M059J (cell line): ENCODE data around the gene C20orf204. TPM values are rescaled to one million over a fixed set of nuclear protein-coding genes. Genes with fewer than 3 reads are reported as not detected.
A peak's percentile ranks its signal among the peaks of the same experiment; 100 is the strongest.

Experiments
- DNase-seq: peaks from one replicate; pipeline ENCODE4 v3.0.0-alpha.2; 2012; ENCODE audit warnings: low read depth
- total RNA-seq: library from RNA; depleted of rRNA; stranded (reverse); fragments of >200 nt; shearing (Covaris generic); gene quantifications from 2 replicates; pipeline ENCODE4 v1.2.3, GENCODE V29; 2014

C20orf204 gene
- total RNA-seq, 1 experiment from 2014 or later: 0.02 TPM

DNA sequence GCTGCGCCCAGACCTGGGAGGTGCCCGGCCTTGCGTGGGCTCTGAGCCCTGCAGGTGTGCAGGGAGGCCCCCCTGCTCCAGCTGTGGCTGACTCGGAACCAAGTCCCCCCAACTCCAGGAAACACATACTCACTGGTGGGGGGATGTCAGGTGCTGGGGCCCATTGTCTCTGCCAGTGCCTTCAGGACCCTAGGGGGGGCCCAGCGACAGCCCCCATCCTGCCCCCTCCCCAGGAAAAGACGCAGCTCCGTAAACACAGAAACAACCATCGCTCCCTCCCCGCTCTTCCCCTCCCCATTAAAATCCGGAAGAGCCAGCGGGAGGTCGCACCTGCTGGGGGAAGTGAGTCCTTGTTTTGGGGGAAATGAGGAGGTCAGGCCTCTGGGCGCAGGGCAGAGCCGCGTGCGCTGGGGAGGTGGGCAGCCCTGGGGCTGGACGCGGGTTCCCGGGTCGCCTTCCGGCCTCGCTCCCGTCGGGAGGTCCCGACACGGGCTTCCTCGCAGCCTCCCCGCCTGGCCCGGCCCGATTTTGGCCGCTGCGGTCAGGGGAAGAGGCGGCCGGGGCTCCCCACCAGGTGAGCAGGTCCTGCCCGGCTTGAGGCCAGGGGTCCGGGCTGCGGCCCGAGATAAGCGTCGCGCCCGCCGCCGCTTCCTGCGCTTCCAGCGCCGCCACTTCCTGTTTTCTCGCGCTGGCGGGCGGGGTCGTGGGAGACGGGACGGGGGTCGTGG lies 6.2 kb downstream of the C20orf204 start:
- DNase-seq: no peak

DNA sequence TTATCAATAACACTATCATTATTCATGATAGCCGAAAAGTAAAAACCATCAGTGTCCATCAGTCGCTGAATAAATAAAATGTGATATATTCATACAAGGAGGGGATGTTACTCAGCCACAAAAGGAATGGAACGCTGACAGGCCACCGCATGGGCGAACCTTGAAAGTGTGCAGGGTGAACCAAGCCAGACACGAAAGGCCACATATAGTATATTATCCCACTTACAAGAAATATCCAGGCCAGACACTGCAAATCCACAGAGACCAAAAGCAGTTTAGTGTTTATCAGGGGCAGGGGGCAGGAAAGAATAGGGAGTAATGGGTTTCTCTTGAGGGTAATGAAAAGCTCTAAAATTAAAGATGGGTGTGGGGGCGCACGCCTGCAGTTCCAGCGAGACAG lies 7.8 kb downstream of the C20orf204 start:
- DNase-seq: no peak

DNA sequence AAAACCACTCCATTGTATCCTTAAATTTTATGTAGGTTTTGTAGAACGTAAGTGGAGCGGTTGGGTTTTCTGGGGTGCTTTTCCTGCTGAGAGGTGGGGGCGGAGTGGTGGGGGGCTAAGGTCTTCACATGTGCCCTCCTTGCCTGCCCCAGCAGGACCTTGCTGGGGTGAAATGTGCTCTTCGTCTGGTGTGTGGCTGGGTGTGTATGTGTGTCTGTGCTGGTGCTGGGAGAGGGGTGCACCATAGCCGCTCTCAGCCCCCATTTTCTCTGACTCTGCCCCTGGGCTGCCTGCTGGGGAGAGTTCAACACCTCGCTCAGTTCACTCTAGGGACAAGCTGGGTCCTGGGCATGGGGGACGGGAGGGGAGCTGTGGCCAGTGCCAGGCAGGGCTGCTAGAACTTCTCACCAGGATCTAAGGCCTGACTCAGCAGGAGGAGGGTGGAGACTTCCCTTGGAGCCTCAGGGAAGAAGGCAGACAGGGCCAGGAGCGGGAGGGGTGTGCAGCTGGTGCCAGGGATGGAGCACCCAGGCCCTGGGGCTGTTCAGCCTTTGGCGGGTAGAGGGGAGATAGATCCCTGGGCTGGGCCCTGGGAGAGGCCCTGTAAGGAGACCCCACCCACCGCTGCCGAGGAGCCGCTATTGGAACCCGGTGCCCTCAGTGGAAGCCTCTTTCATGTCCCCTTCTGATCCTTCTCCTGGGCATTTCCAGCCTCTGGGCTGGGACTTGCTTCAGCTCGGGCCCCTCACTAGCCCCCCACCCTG lies 8.7 kb downstream of the C20orf204 start:
- DNase-seq: peak; percentile 92

DNA sequence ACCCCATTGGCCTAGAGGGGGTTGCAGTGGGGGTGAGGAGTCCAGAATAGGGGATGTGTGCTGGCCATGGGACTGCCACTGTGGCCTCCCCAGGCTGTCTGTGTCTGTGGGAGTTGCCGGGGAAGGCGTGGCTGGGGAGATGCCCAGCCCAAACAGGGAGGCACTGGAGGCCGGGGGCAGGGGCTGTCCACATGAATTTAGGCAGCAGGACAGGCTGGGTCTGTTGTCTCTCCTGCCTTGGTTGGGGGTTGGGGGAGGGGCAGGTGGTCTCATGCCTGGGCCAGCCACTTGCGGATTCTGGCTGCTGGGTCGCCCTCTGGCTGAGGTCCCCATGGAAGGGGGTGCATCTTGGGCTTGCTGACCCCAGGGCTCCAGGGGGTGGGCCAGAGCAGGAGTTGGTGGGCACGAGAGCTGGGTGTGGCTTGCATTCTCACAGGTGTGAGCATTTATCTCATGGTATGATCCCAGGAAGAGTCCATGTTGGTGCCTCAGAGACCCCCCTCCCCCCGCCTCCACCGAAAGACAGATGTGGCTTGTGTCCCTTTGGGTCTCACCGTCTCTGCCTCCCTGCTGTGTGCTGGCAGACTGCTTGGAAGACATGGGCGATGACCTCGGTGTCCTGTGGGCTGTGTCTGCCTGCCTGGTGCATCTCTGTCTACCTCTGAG lies 9.5 kb downstream of the C20orf204 start:
- peak; percentile 39 for DNase-seq

DNA sequence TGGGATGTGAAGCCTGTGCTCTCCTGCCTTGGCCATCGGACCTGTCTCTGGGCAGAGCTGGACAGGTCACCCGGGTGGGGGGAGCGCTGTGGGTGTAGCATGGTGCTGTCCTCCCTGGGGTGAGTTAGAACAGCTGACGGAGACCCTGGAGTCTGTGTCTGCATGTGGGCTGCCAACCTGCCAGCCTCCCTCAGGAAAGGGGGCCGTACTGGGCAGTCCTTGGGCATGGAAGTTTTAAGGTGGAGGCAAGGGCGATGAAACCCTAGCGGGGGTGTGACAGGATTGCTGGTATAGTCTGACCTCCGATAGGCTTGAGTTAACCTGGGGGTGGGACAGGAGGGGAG lies 11.0 kb downstream of the C20orf204 start:
- DNase-seq: no peak

DNA sequence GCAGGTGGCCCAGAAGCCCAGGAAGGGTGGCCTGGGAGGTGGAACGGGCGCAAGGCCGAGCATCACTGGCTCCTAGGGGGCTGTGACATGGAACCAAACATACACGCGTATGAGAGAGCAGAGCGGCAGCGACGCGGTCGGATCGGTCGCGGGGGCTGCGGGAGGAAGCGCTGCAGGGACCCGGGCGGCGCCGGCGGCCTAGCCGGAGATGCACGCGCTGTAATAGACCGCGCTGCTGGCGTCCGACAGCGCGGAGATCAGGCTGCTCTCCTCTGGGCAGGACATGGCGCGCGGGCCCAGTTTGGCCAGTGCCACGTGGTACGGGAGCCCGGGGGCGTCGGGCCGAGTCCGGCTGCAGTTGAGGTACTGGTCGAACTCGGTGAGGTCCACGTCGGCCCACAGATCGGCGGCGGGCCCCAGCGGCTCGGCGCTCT lies 12.0 kb downstream of the C20orf204 start:
- DNase-seq: no peak

DNA sequence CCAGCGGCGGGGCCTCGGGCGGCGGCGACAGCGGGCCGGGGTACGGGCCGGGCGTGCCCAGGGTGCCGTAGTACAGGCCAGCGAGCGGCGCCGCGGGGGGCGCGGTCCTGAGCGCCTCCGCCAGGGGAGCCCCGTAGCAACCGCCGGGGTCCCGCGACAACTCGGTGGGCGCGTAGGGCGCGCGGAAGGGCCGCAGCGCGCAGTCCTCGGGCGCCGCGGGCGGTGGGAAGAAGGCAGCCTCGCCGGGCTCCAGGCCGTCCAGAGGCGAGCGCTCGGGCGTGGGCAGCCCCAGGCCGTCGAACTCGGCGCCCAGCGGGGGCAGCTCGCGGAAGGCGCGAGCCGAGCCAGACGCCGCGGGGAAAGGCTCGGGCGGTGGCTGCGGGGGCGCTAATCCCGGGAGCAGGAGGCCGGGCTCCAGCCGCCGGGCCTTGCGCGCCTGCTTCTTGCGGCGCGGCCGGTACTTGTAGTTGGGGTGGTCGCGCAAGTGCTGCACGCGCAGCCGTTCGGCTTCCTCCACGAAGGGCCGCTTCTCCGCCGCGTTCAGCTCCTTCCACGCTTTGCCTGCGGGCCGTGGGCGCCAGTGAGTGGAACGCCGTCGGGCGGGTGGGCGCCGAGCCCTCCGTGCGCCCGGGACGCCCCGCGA lies 12.5 kb downstream of the C20orf204 start:
- no peak for DNase-seq

DNA sequence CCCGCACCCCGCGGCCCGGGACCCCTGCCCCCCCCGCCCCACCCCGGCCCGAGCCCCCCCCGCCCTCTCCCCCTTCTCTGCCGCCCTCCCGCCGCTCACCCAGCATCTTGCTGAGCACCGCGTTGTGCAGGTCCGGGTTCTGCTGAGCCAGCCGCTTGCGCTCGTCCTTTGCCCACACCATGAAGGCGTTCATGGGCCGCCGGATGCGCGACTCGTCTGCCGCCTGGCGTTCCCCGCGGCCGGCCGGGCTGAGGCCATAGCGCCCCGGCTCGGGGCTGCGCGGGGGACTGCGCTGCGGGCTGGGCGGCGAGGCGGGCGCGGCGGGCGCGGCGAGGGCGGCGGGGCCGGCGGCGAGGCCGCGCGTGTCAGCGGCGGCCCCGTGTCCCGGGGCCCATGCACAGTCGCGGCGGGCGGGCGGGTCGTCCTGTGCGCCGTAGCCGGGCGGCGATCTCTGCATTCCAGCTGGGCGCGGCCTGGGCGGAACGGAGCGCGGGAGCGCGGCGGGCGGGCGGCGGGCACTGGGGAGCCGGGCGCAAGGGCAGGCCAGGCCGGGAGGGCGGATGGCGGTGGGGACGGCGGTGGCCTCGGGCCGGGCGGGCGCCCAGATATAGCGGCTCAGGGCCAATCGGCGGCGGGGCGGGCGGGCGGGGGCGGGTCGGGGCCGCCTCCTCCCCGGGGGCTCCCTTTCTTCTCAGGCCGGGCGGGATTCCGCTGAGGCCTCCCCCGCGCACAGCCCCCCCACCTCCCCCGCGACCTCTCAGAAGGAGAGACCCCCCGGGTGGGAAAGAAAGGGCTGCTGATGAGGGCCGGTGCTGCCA lies 13.3 kb downstream of the C20orf204 start, which contains the start of gene SOX18:
SOX18 (minus strand) TSS at position 580 of the 818 bp plus-strand sequence; CDS start at position 457, 123 bp downstream.
- peak; percentile 57 for DNase-seq

DNA sequence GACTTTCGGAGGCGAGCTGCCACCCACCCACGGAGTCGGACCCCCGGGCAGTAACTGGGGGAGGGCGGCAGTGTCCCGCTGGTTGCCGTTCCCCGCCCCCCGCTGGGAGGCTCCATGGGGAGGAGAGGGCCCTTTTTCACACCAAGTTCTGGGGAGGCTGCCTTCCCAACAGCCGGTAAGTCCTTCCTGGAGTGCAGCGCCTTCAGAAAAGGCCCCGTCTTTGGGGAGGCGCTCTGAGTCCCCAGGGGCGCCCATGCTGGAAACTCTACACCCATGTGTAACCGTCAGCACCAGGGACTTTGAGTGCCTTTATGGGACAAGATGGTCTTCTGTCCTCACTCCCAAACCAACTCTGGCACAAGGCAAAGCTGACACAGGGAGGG lies 13.9 kb downstream of the C20orf204 start:
- no peak for DNase-seq

DNA sequence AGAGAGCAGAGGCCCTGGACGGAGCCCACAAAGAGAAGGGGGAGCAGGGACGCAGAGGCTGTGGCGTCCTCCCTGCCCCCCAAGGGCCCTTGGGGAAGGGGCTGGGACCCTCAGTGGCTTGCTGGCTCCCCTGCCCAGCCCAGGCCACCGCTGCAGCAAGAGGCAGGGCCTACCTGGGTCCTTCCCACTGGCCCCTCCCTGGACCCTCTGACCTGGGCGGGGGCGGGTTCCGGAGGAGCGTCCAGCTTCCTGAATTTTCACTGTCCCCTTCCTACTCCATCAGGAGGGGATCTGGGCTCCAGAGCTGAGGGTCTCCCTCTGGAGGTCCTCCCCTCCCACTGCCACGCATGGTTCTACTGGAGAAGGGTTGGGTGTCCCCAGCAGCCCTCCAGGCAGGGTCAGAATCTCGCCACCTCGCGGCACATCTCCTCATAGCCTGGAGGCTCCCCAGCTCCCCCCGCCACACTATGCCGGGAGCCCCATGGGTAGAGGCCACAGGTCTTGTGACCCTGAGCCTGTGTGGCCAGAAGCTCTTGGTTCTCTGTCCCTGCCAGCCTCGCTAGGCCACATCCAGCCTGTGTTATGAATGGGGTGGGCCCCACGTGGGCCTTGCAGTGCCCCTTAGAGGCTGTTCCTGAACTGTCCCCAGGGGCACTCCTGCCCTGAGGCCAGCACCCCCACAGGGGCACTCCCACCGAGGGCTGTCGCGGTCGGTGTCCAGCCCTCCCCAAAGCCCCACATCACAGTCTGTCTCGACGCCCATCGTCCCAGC lies 14.5 kb downstream of the C20orf204 start:
- DNase-seq: no peak

DNA sequence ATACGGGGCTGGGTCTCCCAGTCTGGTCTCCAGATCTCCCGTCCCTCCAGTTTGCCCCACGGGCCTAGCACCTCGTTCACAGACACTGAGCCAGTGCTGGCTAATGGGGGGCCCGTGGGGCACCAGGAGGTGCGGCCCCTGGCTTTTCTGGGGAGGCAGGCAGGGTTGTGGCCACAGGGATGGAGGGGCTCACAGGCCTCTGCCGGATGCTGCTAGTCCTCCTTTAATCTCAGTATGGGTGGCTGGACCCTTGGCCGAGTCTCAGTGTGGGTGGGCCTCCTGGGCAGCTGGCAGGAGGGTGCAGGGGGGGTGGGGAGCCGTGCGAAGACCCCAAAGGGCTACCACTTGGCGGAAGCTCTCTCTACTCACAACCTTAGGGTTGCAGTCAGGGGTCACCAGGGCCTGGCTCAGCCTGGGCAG lies 15.1 kb downstream of the C20orf204 start:
- no peak for DNase-seq

DNA sequence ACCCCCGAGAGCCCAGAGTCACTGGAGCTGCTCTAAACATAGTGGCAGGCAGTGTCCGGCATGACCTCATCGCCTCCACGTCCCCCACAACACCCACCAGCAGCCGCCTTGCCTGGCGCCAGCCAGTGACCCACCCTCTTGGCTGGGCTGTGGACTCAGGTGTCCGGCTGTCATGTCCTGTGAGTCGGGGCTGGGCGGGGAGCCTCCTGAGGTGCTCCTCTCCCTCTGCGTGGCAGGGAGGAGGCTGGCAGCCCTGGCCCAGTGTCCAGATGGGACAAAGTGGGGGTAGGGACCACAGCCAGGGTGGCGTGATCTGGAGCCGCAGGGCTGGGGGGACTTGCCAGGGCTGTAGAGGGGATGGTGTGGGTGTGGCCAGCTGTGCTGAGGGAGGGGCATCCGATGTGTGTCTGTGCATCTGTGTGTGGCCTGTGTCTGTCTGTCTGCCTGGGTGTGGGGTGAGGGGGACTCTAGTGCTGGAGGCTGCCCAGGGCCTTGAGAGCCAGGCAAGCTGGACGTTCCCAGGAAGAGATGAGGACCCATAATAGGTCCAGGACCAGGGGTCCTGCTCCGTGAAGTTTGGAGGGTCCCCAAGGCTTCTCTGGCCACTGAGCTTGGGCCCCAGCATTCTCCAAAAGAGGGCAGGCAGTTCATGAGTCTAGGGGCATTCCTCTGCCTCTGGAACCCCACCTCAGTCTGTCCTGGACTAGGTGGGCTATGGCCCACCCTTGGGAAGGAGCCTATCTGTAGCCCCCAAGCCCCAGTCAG lies 15.8 kb downstream of the C20orf204 start:
- DNase-seq: no peak

DNA sequence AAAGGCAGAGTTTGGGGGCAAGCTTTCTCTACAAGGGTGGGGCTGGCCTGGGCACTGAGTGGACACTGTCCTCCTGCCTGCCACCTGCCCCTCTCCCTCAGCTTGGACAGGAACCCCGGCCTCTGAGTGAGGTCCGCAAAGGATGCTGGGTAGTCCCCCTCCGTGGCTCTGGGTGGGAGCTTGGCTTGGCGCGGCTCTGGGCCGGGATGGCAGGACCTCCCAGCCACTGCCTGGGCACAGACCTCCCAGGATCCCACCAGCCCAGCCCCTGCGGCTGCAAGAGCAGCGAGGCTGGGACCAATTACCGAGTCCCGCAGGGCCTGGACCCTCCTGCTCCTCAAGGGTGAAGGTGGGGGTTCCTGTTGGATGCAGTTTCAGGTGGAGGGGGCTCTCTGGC lies 16.3 kb downstream of the C20orf204 start:
- no peak for DNase-seq

DNA sequence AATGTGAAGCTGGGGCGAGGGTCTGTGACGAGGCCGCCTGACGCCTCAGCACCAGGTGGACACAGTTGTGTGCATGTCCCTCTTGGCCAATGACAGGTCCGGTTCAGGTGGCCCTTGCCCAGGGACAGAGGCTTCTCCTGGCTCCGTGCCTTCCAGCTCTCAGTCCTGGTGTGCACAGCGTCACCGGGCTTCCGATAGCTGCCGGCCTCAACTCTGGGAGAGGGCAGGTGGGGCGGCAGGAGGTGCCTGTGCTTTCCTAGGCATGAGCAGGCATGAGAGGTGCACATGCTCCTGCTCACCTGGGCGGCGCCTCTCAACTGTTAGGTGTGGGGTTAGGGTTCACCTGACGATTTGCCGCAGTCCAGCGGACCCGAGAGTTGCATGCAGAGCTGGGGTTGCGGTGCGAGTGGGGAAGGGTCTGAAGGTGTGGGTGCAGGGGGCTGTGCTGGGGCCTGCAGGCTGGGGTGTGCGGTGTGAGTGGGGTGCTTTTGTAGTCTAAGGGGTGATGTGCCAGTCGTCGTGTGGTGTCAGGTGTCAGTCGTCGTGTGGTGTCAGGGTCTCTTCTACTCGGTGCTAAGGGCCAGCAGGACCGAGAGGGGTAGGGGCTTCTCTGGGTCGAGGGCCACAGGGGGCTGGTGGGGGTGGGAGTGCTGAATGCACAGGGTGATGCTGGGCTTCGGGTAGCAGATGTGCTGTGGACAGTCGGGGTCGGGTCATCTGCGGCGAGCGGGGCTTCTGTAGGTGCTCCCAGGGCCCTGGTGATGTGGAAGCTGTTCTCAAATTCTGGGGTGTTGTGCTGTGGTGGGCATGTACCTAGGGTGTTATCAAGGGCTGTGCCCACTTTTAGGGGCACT lies 17.2 kb downstream of the C20orf204 start:
- DNase-seq: no peak

DNA sequence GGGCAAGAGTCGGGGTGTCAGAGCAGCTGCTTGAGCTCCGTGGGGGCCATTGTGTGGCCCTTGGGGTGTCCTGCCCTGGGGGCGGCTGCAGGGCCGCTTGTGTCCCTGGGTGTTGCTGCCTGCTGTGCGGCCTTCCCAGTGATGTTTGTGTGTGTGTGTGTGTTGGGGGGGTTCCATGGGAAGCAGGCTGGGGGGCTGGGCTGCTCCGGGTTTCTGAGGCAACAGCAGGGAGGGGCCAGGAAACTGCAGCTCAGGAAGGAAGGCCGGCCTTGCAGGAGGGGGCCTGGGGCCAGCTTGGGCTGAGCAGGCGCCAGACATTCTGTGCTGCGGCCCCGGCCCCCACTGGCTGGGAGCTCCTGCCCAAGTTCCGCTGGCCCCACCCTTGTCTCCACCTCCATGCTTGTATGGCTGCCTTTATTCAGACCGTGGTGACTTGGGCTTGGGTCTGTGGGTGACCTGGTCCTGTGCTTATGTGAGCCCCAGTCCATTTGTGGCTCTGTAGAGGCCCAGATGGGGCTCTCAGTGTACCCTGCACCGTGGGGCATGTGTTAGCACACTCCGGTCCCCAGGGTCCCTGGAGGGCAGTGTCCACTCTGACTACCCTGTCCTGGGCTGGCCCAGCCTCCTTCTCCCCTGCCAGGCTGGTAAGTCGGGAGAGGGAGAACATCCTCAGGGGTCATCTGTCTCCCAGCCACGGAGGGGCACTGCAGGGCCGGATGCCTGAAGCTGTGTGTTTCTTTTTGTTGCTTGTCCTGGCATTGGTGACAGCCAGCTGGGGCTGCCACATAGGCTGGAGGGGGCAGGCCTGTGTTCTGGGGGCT lies 18.1 kb downstream of the C20orf204 start:
- peak; percentile 66 for DNase-seq

DNA sequence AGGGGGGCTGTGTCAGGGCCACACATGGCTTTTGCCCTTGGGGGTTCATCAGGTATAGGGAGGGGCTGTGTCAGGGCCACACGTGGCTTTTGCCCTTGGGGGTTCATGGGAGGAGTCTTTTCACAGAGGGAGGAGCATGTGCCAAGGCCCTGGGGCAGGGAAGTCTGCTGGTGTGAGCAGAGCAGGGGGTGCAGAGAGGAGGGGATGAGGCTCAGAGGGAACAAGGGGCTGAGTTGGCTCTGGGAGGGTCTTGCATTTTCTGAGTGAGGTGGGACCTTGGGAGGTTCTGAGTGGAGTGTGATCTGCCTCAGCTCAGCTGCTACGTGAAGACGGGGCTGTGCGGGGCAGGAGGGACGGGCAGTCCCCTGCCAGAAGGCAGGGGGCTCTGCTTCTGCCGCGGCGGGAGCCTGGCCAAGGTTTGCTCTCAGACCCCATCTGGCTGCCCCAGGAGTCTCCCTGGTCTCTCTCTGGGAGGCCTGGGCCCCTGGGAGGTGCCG lies 19.5 kb downstream of the C20orf204 start:
- no peak for DNase-seq

DNA sequence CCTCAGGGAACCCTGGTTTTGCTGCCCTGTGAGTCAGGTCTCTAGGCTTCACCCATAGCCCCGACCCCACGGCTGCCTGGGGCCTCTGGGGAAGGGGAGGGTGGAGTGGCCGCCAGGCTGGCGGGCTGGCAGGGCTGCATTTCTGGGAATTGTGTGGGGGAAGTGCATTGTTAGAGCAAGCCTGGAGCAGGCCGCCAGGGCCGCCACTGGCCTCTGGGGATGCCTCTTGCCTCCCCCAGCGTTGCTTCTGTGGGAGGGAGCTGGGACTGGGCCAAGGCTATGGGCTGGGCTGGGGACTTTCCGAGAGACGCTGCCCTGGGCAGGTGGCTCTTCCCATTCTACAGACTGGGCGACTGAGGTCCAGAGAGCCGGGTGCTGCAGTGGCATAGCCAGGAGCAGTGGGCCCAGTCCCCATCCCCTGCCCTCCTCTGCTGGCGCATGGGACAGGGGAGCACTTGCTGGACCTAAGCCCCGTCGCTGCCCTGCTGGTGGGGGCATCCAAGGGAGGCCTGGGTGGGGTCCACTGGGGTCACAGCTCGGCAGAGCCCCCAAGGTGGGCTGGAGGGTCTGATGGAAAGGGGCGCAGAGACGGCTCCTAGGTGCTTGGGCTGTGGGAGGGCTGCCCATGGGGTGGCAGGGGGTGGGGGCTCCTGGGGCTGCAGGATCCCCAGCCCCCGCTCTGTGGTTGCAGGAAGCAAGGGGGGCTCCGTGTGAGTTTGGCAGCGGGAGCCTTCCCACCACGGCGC lies 20.1 kb downstream of the C20orf204 start:
- peak; percentile 87 for DNase-seq
